Mononuclear cell (primary cell): ENCODE data around the gene SLIT3. TPM values are rescaled to one million over a fixed set of nuclear protein-coding genes. Genes with fewer than 3 reads are reported as not detected.

Experiments used
- H3K27me3 ChIP-seq: 2 replicates; pipeline ENCODE4 v1.6.0; 2011; ENCODE audit warnings: low read length, control low read depth; ENCODE audit not compliant: insufficient read depth
- H3K4me1 ChIP-seq: 2 replicates; pipeline ENCODE4 v1.5.1; 2011; ENCODE audit warnings: mild to moderate bottlenecking, low read length, control low read depth; ENCODE audit not compliant: insufficient read depth
- H3K4me3 ChIP-seq: 2 replicates; pipeline ENCODE4 v1.5.1; 2011; ENCODE audit warnings: mild to moderate bottlenecking, low read length, moderate library complexity
- H3K9me3 ChIP-seq: 2 replicates; pipeline ENCODE4 v1.5.1; 2011; ENCODE audit warnings: low read depth, mild to moderate bottlenecking, control low read depth, low read length
- total RNA-seq: library from RNA; depleted of rRNA; stranded (reverse); fragments of >200 nt; gene quantifications from one replicate; pipeline ENCODE4 v1.2.3, GENCODE V29; 2012

SLIT3 gene
- total RNA-seq, 1 donor: 0.10 TPM

GRCh38 chr5:168771678-168772077 lies 529.3 kb downstream of the SLIT3 start:
- Histone ChIP-seq H3K27me3 (no peaks in the 10 kb centered on the region), H3K4me3 (no peak overlapping the region), H3K9me3 (no peaks in the 10 kb centered on the region), H3K4me1 (no peaks in the 10 kb centered on the region)

GRCh38 chr5:168770996-168771395 lies 529.9 kb downstream of the SLIT3 start:
- Histone ChIP-seq H3K27me3 (no peaks in the 10 kb centered on the region), H3K4me1 (no peaks in the 10 kb centered on the region), H3K9me3 (no peaks in the 10 kb centered on the region)

GRCh38 chr5:168770036-168770498 lies 530.9 kb downstream of the SLIT3 start:
- Histone ChIP-seq H3K4me1 (no peaks in the 10 kb centered on the region), H3K9me3 (no peaks in the 10 kb centered on the region), H3K27me3 (no peaks in the 10 kb centered on the region), H3K4me3 (no peak overlapping the region)

More at GRCh38 chr5:168770996-168771395, 529.9 kb downstream of the SLIT3 start:
- no peak overlapping the region for H3K4me3 ChIP-seq

GRCh38 chr5:168768172-168768571 lies 532.8 kb downstream of the SLIT3 start:
- Histone ChIP-seq H3K4me3 (no peak overlapping the region), H3K27me3 (no peaks in the 10 kb centered on the region)

GRCh38 chr5:168766426-168766700 lies 534.6 kb downstream of the SLIT3 start:
- no peaks in the 10 kb centered on the region for H3K27me3 ChIP-seq
- no peaks in the 10 kb centered on the region for H3K4me1 ChIP-seq
- no peak overlapping the region for H3K4me3 ChIP-seq
- no peaks in the 10 kb centered on the region for H3K9me3 ChIP-seq

More at GRCh38 chr5:168768172-168768571, 532.8 kb downstream of the SLIT3 start:
- H3K4me1 ChIP-seq: no peaks in the 10 kb centered on the region
- no peaks in the 10 kb centered on the region for H3K9me3 ChIP-seq

- H3K9me3 ChIP-seq: no peaks in the 10 kb centered on the region
- no peaks in the 10 kb centered on the region for H3K4me1 ChIP-seq
- no peaks in the 10 kb centered on the region for H3K27me3 ChIP-seq
- no peak overlapping the region for H3K4me3 ChIP-seq
Measured at GRCh38 chr5:168765551-168766425, 535.2 kb downstream of the SLIT3 start.

- Histone ChIP-seq H3K4me3 (no peak overlapping the region), H3K4me1 (no peaks in the 10 kb centered on the region), H3K9me3 (no peaks in the 10 kb centered on the region), H3K27me3 (no peaks in the 10 kb centered on the region)
Measured at GRCh38 chr5:168765086-168765550, 535.8 kb downstream of the SLIT3 start.

GRCh38 chr5:168756453-168757391 lies 544.2 kb downstream of the SLIT3 start:
- no peak overlapping the region for H3K4me3 ChIP-seq
- H3K27me3 ChIP-seq: no peaks in the 10 kb centered on the region
- no peaks in the 10 kb centered on the region for H3K9me3 ChIP-seq
- no peaks in the 10 kb centered on the region for H3K4me1 ChIP-seq

GRCh38 chr5:168755548-168756093 lies 545.3 kb downstream of the SLIT3 start:
- no peaks in the 10 kb centered on the region for H3K4me1 ChIP-seq
- H3K4me3 ChIP-seq: no peak overlapping the region
- H3K9me3 ChIP-seq: no peaks in the 10 kb centered on the region
- no peaks in the 10 kb centered on the region for H3K27me3 ChIP-seq

- Histone ChIP-seq H3K9me3 (no peaks in the 10 kb centered on the region), H3K4me1 (no peaks in the 10 kb centered on the region), H3K27me3 (no peaks in the 10 kb centered on the region), H3K4me3 (no peak overlapping the region)
Measured at GRCh38 chr5:168753691-168754254, 547.2 kb downstream of the SLIT3 start.

GRCh38 chr5:168752416-168753190 lies 548.3 kb downstream of the SLIT3 start:
- Histone ChIP-seq H3K4me3 (no peak overlapping the region), H3K9me3 (no peaks in the 10 kb centered on the region), H3K4me1 (no peaks in the 10 kb centered on the region), H3K27me3 (no peaks in the 10 kb centered on the region)

- no peaks in the 10 kb centered on the region for H3K9me3 ChIP-seq
- H3K4me1 ChIP-seq: no peaks in the 10 kb centered on the region
- H3K4me3 ChIP-seq: no peak overlapping the region
- H3K27me3 ChIP-seq: no peaks in the 10 kb centered on the region
Measured at GRCh38 chr5:168752012-168752411, 548.9 kb downstream of the SLIT3 start.

GRCh38 chr5:168750926-168751325 lies 550.0 kb downstream of the SLIT3 start:
- no peaks in the 10 kb centered on the region for H3K9me3 ChIP-seq

More at GRCh38 chr5:168750926-168751325, 550.0 kb downstream of the SLIT3 start:
- Histone ChIP-seq H3K27me3 (no peaks in the 10 kb centered on the region), H3K4me1 (no peaks in the 10 kb centered on the region), H3K4me3 (no peak overlapping the region)
